ENCODE measurements around the gene ARSB. TPM values are rescaled to one million over a fixed set of nuclear protein-coding genes. Genes with fewer than 3 reads are reported as not detected.

The ARSB gene
- total and polyA plus RNA-seq, 9 of the 15 experiments (the other 6 are each of a cell fraction or from before 2014, with no cell fraction given): 0.52 to 4.6 (median 2.4) TPM

DNA sequence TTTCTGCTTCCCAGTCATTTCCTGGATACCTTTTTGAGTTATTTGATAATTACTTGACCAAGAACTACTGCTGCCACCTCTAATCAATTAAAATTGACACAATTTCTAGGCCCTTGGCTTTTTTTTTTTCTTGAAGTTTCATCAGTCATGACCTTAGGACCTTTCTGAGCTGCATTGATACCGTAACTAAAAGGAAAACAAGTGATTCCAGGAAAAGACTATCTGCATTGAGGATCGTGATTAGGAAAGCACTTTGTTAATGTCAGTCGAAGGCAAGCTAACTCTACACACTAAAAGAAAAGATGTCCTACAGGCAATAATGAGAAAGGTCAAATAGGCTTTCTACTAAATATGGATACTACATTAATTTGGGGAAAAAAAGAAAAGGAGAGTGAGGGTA, 69.9 kb downstream of the ARSB start:
- H3K27ac ChIP-seq (ENCODE audit: extremely low read depth, low read depth, low read length): no peak overlapping the region
- no TSS peak for BruUV-seq (replicated peaks)
- no peaks in the 10 kb centered on the region for H3K9me1 ChIP-seq (ENCODE audit: control insufficient read depth, insufficient read depth, low read length)
- H3K4me3 ChIP-seq: no peak overlapping the region
- no peaks in the 10 kb centered on the region for H3K27me3 ChIP-seq (ENCODE audit: control insufficient read depth in 2 of 2, insufficient read depth in 2 of 2, low read length in 2 of 2)
- in situ Hi-C loops (cut with MboI) (no loop called here), intact Hi-C loops (cut with micrococcal nuclease) (no loop called here)
- H2AFZ ChIP-seq (ENCODE audit: low read depth, low read length): no peak overlapping the region
- ChIA-PET POLR2A (interaction anchor here (1.6 kb wide), 1 partner anchor 69 kb away, joined by 6 read pairs; no protein-coding TSS in a partner anchor), CTCF (ENCODE audit: low intra/inter-chr PET ratio) (no interaction called here)
- no peaks in the 10 kb centered on the region for H3K79me2 ChIP-seq (ENCODE audit: control insufficient read depth, insufficient read depth, low read length)
- H4K20me1 ChIP-seq (replicated peaks; ENCODE audit: control insufficient read depth, insufficient read depth, low read length): no peaks in the 10 kb centered on the region; the same call in 1 of the 2 replicates
- no peaks in the 10 kb centered on the region for H3K36me3 ChIP-seq (ENCODE audit: control insufficient read depth, insufficient read depth, low read length)
- ATAC-seq: no peak
- H3K9me3 ChIP-seq (replicated peaks; ENCODE audit: control insufficient read depth, insufficient read depth, low read depth, low read length): no peaks in the 10 kb centered on the region
- no peaks in the 10 kb centered on the region; a peak in 1 of 5 replicates for H3K4me1 ChIP-seq (replicated peaks in 1 of 2; ENCODE audit: control insufficient read depth in 2 of 2, insufficient read depth in 2 of 2, low read length in 2 of 2)
- FAIRE-seq: no peak
- 3% methylated on average over 3 of the region's 3 CpGs for WGBS (ENCODE audit: insufficient coverage, low coverage, missing lambda C conversion rate)
- no peak overlapping the region for H3K4me2 ChIP-seq (ENCODE audit: insufficient read depth, low read length)
- no peak overlapping the region for H3K9ac ChIP-seq (ENCODE audit: insufficient read depth in 1 of 2, low read depth in 2 of 2, low read length in 2 of 2)
- no peak for DNase-seq (ENCODE audit: extremely low read depth in 1 of 4, low spot score in 3 of 4)
- TF ChIP-seq, protein P1, sequence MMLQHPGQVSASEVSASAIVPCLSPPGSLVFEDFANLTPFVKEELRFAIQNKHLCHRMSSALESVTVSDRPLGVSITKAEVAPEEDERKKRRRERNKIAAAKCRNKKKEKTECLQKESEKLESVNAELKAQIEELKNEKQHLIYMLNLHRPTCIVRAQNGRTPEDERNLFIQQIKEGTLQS (IDR thresholded peaks at IDR 0.05): peak; percentile 20; the same call in 1 of the 2 replicates
- TF ChIP-seq, protein P1 (CRISPR knock-in tag; conservative IDR thresholded peaks at IDR 0.05): no peak
- TF ChIP-seq EZH2 (IDR thresholded peaks at IDR 0.05; ENCODE audit: borderline replicate concordance, low read depth, low read length): no peak
- TF ChIP-seq EP300 (IDR thresholded peaks at IDR 0.05; ENCODE audit: low read length): peak; percentile 71; the same call in 1 of the 2 replicates
- TF ChIP-seq SOX6 (IDR thresholded peaks at IDR 0.05): peak; percentile 62
- no peak for TF ChIP-seq NR1H2 (CRISPR knock-in tag; IDR thresholded peaks at IDR 0.05)
- TF ChIP-seq, protein P2, sequence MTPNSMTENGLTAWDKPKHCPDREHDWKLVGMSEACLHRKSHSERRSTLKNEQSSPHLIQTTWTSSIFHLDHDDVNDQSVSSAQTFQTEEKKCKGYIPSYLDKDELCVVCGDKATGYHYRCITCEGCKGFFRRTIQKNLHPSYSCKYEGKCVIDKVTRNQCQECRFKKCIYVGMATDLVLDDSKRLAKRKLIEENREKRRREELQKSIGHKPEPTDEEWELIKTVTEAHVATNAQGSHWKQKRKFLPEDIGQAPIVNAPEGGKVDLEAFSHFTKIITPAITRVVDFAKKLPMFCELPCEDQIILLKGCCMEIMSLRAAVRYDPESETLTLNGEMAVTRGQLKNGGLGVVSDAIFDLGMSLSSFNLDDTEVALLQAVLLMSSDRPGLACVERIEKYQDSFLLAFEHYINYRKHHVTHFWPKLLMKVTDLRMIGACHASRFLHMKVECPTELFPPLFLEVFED (CRISPR knock-in tag; conservative IDR thresholded peaks at IDR 0.05): 0 out of 2 replicates have a peak, but pooled peaks have one; percentile 30
- TF ChIP-seq, protein P3, sequence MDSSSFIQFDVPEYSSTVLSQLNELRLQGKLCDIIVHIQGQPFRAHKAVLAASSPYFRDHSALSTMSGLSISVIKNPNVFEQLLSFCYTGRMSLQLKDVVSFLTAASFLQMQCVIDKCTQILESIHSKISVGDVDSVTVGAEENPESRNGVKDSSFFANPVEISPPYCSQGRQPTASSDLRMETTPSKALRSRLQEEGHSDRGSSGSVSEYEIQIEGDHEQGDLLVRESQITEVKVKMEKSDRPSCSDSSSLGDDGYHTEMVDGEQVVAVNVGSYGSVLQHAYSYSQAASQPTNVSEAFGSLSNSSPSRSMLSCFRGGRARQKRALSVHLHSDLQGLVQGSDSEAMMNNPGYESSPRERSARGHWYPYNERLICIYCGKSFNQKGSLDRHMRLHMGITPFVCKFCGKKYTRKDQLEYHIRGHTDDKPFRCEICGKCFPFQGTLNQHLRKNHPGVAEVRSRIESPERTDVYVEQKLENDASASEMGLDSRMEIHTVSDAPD (CRISPR knock-in tag; IDR thresholded peaks at IDR 0.05): no peak
- no peak for TF ChIP-seq ZBED1 (IDR thresholded peaks at IDR 0.05)
- TF ChIP-seq, protein P4, sequence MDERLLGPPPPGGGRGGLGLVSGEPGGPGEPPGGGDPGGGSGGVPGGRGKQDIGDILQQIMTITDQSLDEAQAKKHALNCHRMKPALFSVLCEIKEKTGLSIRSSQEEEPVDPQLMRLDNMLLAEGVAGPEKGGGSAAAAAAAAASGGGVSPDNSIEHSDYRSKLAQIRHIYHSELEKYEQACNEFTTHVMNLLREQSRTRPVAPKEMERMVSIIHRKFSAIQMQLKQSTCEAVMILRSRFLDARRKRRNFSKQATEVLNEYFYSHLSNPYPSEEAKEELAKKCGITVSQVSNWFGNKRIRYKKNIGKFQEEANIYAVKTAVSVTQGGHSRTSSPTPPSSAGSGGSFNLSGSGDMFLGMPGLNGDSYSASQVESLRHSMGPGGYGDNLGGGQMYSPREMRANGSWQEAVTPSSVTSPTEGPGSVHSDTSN (CRISPR knock-in tag; IDR thresholded peaks at IDR 0.05; ENCODE audit: low read depth): no peak
- TF ChIP-seq, protein P4 (tag; conservative IDR thresholded peaks at IDR 0.05; ENCODE audit: low read depth): peak; percentile 76
- TF ChIP-seq BRD9 (IDR thresholded peaks at IDR 0.05; ENCODE audit: low read depth, partially characterized antibody): peak; percentile 38
- TF ChIP-seq NR2C2 (CRISPR knock-in tag; IDR thresholded peaks at IDR 0.05): no peak
- TF ChIP-seq NR2C2 (tag; IDR thresholded peaks at IDR 0.05): peak; percentile 78
- TF ChIP-seq CHD4 (IDR thresholded peaks at IDR 0.05; ENCODE audit: insufficient read depth, insufficient replicate concordance, low read depth, low read length, poor library complexity, severe bottlenecking): no peak
- no peak for TF ChIP-seq PCBP2 (IDR thresholded peaks at IDR 0.05; ENCODE audit: low read depth, low read length, poor library complexity, severe bottlenecking)

Data from K562 (cell line).